Ovary (tissue), 3 donors: Measurements from ENCODE around the gene GSN.

Source experiments
- EP300 ChIP-seq: sonication (generic); formaldehyde crosslinking; IDR thresholded peaks from one replicate; pipeline ENCODE4 v1.6.1; 2017; ENCODE audit warnings: antibody characterized with exemption
- POLR2A ChIP-seq: fragments of 450-650 bp; IDR thresholded peaks from one replicate; pipeline ENCODE4 v1.6.1; 2017; ENCODE audit warnings: antibody characterized with exemption, mild to moderate bottlenecking, moderate library complexity
- TF ChIP-seq, protein P1 (sequence below), 3 donors: fragments of 450-650 bp in 2 of 3; fragments of 200-600 bp in 1 of 3; IDR thresholded peaks; one replicate each; pipeline versions ENCODE4 v1.5.1 to v1.8.0; 2016 to 2022; ENCODE audit warnings: antibody characterized with exemption in 3 of 3, mild to moderate bottlenecking in 1 of 3
- donor health status: DM: no; HTN: no; CAD: no.

DNA sequence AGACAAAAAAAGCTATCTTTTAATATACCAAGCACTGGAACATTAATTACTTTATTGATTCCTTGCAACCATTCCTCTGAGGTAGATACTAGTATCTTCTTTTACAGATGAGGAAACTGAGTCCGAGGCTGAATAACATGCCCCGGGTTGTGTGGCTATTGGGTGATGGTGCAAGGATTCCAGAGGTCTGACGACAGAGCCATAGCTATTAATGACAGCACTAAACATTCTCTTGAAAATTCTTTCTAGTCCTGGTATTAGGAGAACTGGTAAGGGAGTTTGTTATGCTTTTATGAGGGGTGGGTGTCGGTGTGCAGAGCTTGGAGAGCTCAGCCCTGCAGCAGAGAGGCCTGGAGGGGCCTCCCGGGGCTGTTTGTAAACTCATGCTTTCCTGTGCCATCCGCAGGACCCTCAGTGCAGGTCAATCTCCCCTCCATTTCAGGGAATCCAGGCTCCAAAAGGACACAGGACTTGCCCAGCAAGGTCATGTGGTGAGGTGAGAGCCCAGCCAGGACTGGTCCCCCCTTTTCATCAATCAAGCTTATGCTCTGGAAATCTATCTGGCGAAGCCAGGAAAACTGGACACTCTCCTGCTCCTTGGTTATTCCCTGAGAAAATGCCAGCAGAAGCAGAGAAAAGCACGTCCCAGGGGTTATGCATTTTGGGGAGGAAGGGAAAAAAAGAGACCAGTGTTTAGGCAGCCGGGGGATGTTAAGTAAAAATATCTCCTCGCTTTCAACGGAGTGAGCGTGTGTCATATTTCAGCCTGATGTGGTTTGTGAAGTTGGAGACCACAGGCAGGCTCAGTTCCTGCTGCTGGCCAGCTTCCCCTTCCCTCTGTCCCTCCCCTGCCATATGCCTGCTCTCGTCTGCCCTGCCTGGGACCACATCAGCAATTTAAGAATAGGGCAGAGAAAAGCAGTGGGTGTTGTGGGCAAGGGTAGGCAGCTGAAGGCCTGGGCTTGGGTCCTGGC is 3.7 kb downstream of the GSN start:
- TF ChIP-seq, protein P1, sequence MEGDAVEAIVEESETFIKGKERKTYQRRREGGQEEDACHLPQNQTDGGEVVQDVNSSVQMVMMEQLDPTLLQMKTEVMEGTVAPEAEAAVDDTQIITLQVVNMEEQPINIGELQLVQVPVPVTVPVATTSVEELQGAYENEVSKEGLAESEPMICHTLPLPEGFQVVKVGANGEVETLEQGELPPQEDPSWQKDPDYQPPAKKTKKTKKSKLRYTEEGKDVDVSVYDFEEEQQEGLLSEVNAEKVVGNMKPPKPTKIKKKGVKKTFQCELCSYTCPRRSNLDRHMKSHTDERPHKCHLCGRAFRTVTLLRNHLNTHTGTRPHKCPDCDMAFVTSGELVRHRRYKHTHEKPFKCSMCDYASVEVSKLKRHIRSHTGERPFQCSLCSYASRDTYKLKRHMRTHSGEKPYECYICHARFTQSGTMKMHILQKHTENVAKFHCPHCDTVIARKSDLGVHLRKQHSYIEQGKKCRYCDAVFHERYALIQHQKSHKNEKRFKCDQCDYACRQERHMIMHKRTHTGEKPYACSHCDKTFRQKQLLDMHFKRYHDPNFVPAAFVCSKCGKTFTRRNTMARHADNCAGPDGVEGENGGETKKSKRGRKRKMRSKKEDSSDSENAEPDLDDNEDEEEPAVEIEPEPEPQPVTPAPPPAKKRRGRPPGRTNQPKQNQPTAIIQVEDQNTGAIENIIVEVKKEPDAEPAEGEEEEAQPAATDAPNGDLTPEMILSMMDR (IDR thresholded peaks at IDR 0.05): no peak
- TF ChIP-seq POLR2A: no peak
- no peak for TF ChIP-seq EP300
